ENCODE data around the gene LRRC61.
"Not testable (repeated sequence)": the region's sequence is repeated elsewhere in the genome, so short reads cannot be mapped to it uniquely, and the experiment has no call there.

DNA sequence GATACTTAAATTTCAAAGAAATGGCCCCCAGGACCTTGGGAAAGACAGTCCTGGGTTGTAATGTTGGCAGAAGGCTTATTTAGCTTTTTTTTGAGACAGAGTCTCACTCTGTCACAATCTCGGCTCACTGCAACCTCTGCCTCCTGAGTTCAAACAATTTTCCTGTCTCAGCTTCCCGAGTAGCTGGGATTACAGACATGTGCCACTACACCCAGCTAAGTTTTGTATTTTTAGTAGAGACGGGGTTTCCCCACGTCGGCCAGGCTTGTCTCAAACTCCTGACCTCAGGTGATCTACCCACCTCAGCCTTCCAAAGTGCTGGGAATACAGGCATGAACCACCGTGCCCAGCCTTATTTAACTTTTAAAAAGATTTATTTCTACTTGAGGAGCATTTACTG, 62.7 kb downstream of the LRRC61 start:
- TF ChIP-seq POLR2A (IDR thresholded peaks at IDR 0.05; ENCODE audit: low read length); GATA1 (IDR thresholded peaks at IDR 0.05; ENCODE audit: low read depth, low read length): not testable (repeated sequence)
